GM13977 (cell line): ENCODE measurements around the gene S100A7.

Source experiments
- DNase-seq: peaks from one replicate; pipeline ENCODE4 v3.0.0; 2012; ENCODE audit warnings: low spot score
- in situ Hi-C: fragments of 300-500 bp; cut with MboI; formaldehyde crosslinking; loops from one replicate; pipeline ENCODE4 v1.12.0; 2022; ENCODE audit warnings: low sequenced_read_pairs, low pct_unique_long_range_greater_than_20kb, mixed read lengths, inconsistent platforms; ENCODE audit not compliant: unreplicated experiment
- TF ChIP-seq, protein P1 (sequence below): IDR thresholded peaks from 2 replicates; pipeline ENCODE4 v1.5.1; 2012; ENCODE audit warnings: mild to moderate bottlenecking, control low read depth; ENCODE audit not compliant: insufficient read depth; ENCODE audit errors: extremely low read depth, missing control alignments

The S100A7 gene

DNA sequence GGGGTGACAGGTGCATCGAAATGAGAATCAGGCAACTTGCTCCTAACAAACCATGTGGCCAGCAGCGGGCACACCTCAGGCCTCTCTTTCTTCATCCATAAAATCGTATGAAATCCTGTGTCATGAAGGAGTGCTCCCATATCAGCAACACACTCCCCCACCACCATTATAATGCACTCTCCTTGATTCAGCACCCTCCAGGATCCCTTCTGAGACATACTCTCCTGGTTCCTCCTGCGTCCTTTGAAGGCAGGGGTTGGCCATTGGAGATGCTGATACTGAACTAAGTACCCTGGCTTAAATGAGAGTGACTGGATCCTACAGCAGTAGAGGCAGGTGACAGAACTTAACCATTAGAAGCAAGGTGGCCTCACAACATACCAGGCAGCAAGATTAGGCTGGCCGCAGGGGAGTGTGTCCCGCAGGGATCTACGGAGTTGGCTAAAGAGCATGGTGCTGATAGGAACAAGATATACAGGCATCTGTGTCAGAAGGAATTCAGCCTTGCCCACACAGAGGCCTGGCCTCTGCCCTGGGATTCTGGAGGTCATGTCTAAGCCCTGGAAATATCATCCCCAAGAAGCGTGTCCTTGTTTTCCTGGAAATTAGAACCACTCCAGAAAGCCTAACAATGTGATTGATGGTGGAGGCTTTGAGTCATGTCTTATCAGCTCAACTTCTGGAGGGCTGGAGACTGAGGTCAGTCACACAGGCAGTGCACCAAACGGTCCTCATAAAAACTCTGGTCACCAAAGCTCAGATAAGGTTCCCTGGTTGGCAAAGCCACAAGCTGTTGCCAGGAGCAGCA lies 27.4 kb downstream of the S100A7 start:
- in situ Hi-C loops = no loop called here
- TF ChIP-seq, protein P1, sequence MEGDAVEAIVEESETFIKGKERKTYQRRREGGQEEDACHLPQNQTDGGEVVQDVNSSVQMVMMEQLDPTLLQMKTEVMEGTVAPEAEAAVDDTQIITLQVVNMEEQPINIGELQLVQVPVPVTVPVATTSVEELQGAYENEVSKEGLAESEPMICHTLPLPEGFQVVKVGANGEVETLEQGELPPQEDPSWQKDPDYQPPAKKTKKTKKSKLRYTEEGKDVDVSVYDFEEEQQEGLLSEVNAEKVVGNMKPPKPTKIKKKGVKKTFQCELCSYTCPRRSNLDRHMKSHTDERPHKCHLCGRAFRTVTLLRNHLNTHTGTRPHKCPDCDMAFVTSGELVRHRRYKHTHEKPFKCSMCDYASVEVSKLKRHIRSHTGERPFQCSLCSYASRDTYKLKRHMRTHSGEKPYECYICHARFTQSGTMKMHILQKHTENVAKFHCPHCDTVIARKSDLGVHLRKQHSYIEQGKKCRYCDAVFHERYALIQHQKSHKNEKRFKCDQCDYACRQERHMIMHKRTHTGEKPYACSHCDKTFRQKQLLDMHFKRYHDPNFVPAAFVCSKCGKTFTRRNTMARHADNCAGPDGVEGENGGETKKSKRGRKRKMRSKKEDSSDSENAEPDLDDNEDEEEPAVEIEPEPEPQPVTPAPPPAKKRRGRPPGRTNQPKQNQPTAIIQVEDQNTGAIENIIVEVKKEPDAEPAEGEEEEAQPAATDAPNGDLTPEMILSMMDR = no peak

GRCh38 chr1:153431928-153432327 lies 28.5 kb downstream of the S100A7 start:
- in situ Hi-C loops = no loop called here
- no peak for DNase-seq
- TF ChIP-seq, protein P1 = no peak

More for the DNA sequence above, 27.4 kb downstream of the S100A7 start:
- DNase-seq = no peak

DNA sequence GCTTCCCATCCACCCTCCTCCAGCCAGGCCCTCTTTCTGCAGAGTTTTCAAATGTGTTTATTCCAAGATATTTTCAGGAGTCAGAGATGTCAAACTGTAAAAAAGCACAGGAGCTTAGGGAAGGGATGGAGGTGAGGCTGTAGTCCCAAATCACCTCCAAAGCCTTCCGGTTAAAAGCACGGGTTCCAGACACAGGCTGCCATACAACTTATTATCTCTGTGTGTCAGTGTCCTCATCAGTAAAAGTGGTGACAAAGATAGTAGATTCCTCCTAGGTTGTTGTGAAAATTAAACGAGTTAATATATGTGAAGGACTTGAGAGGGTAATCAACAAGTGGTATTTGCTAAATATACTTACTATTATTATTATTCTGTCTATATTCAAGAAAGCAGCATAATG lies 29.0 kb downstream of the S100A7 start:
- TF ChIP-seq, protein P1 = no peak
- DNase-seq = no peak
- in situ Hi-C loops = no loop called here

DNA sequence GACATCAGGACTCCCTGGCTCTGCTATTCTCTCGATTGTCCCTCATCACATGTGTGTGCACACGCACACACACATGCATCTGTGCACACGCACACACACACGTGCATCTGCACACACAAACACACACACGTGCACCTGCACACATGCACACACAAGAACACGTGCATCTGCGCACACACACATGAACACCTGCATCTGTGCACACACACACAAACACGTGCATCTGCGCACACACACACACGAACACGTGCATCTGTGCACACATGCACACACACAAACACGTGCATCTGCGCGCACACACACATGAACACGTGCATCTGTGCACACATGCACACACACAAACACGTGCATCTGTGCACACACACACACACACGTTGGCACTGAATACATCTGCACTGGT lies 29.4 kb downstream of the S100A7 start:
- in situ Hi-C loops = no loop called here
- no peak for DNase-seq

GRCh38 chr1:153430561-153430960 lies 29.9 kb downstream of the S100A7 start:
- in situ Hi-C loops = no loop called here
- TF ChIP-seq, protein P1 = no peak
- DNase-seq = no peak

More for the DNA sequence above, 29.4 kb downstream of the S100A7 start:
- TF ChIP-seq, protein P1 = no peak

DNA sequence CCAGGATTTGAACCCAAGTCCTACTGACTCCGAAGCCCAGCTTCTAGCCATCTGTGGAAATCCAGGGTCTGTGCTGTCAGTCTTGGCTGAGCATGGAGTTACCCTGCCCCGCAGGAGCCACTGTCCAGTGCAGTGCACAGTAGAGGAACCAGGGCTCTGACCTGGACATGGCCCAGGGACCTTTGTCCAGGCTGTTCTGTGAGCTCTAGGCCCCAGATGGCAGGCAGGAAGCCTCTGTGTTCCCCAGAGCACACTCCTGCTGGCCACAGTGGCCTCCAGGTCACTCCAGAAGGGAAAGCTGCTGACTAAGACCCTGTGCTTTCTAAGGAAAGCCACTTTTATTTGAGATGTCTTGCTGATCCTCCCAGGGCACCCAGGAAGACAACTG lies 30.3 kb downstream of the S100A7 start:
- in situ Hi-C loops = no loop called here
- DNase-seq = no peak
- TF ChIP-seq, protein P1 = no peak
